Pulmonary artery endothelial cell (primary cell): ENCODE measurements around the gene WNT6. TPM values are rescaled to one million over a fixed set of nuclear protein-coding genes. Genes with fewer than 3 reads are reported as not detected.

Experiments
- DNase-seq: peaks from one replicate; pipeline ENCODE4 v3.0.0-alpha.2; 2011; ENCODE audit warnings: low read depth, low spot score
- total RNA-seq: library from RNA; depleted of rRNA; stranded (reverse); fragments of >200 nt; gene quantifications from 2 replicates; pipeline ENCODE4 v1.2.3, GENCODE V29; 2014

Gene WNT6
- total RNA-seq, 1 donor from 2014 or later, result not detected

DNA sequence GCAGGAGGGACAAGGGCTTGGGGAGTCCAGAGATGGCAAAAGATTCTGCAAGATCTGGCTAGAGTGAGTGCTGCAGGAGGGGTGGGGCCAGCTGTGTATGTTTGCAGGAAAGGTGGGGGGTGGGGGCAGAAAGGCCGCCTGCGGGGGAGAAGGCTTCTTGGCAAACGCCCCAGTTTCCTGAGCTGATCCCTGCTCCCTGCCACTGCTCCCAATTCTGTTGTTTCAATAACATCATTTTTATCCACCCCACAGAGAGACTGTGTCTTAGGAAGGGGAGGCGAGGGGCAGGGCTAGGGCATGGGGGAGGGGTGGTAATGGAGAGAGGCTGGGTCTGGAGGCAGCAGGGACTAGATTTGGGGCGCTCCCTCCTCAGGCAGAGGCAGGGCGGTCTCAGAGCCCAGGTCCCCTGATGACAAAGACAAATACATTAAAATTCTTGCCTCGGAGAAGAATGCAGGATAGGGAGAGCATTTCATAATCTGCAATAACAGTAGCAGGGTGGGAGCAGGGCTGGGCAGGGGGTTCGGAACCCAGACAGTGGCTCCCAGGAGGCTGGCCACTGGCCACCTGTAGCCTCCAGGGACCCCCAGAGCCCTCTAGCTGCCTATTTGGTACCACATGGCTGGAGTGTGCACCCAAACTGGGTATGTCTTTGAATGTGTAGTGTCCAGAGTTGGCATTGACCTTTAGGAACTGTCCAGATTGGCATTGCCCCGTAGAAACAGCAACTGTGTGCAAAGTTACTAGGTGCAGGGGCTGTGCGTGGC is 2.1 kb upstream of the WNT6 start:
- no peak for DNase-seq

DNA sequence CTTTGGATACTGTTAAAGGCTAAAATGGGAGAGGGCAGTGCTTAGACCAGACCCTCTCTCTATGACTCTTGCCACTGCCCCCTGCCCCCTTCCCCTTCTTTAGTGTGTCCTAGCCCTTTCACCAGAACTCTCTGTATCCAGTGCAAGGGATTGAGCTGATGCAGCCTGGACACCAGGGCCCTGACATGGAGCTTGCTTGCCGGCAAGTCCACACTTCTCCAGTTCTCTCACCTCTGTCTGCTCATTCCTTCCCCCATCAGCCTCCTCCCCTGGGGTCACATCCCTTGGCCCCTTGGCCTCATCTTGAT is 1.5 kb upstream of the WNT6 start:
- DNase-seq, result no peak

DNA sequence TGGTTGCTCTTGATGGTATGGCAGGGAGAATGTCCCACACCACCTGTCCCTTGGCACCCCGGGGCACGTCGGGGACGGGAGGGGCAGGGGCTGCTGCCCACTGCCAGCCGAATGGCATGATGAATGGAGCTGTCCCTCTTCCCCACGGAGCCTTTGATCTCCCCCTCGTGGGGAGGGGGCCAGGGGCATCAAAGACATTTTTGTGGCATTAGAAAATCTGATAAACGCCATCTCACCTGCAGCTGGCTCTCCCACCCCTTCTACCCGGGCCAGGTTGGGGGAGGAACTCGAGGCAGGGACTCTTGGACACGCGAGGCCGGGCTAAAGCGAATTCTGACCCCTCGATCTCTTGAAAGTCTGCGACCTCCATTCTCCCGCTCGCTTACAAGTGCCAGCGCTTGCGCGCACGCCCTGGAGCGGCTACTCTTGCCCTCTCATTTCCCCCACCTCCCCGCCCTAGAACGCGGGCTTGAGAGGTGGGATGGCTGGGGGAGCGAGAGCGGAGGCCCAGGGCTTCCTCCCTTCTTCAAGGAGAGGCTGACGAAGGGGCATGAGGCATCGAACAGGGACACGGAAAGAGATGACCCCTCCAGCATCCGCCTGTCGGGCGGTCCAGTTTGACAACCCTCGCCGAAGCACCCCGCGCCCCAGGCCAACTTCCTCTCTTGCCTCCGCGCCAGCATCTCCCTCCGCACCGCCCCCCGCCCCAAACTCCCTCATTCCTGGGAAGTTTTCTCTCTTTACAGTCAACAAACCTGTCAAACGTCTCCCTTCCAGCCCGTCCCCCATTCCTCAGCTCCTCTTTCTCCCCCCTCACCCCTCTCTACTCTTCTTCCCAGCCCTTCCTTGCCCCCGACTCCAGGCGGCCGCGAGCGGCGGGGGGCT is 692 bp upstream of the WNT6 start:
- DNase-seq, result no peak

DNA sequence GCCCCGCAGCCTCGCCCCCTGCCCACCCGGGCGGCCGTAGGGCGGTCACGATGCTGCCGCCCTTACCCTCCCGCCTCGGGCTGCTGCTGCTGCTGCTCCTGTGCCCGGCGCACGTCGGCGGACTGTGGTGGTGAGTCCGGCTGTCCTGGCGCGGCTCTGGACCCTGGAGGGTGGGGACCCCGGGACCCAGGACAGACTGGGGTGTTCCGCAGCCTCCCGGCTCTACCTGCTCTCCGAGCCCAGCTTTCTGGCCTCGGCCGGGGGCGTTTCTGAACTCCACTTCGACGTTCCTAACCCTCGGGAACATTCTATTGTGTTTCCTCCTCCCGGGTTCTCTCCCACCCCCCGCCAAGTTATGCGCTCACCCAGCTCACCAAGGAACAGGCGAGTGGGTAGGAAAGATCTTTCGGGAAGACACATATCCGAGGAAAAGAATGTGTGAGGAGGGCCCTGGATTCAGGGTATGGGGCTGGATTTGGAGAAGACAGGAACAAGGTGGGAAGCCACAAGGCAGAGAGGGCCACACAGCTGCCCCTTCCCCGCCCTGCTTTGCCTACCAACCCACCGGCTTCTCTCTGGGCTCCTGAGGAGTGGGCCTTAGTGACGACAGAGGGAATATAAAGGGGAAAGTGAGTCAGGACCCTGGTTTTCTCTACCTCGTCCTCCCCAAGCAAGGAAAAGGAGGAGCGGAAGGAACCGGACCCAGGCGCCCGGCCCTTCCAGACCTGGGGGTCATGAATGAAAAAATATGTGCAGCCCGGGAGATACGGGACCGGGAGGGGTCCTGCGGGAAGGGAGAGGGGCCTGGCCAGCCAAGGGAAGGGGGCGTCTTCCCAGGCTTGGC is 605 bp downstream of the WNT6 start:
- no peak for DNase-seq

DNA sequence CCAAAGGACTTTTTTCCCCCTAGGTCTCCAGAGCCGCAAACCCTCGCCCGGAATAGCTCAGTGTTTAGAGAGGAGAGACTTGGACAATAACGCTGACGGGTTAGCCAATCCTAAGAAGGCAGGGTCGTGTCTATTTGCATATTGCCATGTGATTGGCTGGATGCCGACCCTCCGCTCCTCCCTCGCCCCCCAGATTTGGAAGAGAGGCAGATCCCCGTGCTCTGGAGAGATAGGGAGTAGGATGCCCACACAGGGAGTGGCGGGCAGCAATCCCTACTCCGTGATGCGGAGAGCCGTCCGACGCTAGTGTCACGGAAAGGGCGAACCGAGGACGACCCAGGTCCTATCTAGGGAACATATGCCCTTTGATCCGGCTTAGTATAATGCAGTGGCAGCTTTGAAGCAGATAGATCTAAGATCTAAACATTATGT is 1.4 kb downstream of the WNT6 start:
- DNase-seq, result no peak

DNA sequence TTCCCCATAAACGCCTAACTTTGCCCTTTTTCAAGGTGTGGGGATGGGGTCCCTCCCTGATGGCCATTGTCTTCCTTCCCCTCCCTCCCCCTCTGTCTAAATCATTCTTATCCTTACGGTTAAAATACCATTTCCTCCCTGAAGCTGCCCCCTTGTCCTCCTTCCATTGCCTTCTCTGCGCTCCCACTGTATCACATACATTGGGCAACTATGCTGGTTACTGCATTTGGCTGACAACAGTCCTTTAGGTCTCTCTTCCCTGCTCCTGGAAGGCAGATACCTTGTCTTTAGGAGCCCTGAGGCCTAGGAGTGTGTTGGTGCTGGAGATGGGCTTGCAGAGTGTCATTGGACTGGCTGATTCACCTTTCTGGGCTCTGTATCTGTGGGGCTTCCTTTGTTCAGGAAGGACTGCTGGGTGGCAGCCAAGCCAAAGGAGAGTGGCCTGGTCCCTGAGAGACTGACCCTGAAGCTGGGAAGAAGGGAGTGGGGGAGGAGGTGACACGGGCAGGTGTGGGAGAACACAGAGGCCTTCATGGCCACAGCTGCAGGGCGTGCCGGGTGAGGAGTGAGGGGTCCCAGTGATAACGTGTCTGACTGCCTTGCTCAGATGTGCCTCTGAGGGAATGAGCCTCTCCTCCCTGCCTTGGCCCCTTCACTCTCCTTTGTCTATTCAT is 2.2 kb downstream of the WNT6 start:
- DNase-seq, result no peak

DNA sequence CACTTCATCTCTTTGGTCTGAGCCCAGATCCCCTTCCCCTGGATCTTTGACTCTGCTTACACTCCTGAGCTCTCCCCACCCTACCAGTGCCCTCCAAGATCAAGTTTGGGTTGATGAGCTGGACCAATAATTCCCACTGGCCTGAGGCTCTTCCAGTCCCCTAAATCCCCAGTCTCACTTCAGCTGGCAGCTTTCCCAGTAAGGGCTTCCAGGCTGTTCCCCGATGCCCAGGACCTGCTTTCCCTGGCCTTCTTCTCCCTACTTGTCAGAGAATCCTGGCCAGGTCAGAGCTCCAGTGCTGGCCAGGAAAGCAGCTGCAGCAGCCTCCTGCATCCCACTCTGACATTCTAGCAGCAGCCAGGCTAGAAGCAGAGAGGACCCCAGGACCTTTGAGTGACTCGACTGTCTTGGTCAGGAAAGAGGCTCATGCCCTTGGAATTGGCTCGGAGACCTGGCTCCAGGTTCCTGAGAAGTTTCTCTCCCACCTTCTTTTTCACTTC is 3.5 kb downstream of the WNT6 start:
- no peak for DNase-seq

DNA sequence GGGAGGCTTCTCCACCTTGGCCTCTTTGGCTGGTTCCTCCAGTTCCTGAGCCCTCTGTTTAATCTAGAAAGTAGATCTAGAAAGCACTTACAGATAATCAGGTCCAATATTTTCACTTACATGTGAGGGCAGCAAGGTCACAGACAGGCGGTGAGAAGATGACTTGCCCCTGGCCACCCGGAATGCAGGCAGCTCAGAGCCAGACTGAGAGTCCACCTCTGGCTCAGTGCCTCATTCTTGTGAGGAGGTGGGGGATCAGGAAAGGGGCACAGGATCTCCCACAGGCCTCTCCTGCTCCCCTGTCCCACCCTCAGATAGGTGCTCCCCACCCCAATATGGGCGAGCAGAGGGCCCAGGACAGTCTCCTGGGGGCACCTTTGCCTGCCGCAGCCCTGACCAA is 5.8 kb downstream of the WNT6 start:
- DNase-seq, result no peak

DNA sequence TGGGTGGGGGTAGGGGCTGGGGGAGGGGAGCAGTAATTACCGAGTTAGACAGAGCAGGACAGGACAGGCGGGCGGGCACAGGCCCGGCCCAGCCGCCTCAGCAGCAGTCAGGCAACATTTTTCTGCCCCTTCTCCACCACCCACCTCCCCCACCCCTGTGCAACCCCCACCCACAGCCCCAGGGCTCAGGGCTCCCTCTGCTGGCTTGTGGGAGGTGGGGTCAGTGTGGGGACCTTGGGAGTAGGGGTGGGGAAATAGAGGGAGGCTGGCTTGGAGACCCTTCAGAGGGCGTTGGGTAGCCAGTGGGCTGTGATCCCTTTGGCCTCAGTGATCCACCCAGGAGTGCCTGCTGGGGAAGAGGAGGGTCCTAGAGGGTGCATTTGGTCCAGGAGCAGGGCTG is 6.4 kb downstream of the WNT6 start:
- DNase-seq, result no peak

DNA sequence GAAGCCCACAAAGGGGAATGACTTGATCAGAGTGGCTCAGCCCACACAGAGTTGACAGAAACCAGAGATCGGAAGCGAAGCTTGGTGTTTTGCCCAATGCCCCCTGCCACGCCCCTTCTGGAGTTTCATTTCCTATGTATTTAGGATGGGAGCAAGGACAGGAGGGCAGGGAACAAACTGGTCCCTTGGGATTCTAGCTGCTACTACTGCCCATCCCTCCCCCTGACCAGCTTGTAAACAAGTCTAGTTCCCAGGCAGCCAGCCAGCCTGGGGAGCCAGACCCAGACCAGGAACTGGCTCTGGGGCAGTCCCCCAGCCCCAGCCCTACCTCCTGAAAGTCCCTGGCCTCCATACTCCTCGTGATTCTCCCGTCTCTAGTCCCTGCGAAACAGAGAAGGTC is 8.3 kb downstream of the WNT6 start:
- no peak for DNase-seq

DNA sequence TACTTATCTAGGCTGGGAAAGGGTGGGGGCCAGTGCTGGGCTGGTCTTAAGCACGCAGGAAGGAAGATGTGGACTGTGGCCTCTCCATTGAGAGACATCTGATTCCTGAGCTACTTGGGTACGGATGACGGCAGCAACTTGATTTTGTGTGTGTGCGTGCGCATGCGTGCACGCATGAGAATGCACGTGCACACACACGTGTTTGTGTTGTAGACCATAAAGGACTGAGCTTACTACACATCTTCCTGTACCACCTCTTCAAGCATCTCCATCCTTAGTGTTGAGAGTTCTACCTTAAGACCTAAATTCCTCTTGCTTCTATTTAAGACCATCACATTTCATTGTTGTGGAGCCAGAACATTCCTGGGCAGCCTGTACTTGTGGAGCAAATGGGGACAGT is 9.5 kb downstream of the WNT6 start:
- no peak for DNase-seq

DNA sequence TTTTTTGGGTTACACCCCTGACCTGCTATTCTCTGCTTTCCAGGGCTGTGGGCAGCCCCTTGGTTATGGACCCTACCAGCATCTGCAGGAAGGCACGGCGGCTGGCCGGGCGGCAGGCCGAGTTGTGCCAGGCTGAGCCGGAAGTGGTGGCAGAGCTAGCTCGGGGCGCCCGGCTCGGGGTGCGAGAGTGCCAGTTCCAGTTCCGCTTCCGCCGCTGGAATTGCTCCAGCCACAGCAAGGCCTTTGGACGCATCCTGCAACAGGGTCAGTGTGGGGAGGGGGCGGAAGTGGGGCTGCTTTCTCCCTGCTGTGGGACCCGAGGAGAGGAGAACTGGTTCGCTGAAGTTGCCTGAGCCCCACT is 11.4 kb downstream of the WNT6 start:
- no peak for DNase-seq

DNA sequence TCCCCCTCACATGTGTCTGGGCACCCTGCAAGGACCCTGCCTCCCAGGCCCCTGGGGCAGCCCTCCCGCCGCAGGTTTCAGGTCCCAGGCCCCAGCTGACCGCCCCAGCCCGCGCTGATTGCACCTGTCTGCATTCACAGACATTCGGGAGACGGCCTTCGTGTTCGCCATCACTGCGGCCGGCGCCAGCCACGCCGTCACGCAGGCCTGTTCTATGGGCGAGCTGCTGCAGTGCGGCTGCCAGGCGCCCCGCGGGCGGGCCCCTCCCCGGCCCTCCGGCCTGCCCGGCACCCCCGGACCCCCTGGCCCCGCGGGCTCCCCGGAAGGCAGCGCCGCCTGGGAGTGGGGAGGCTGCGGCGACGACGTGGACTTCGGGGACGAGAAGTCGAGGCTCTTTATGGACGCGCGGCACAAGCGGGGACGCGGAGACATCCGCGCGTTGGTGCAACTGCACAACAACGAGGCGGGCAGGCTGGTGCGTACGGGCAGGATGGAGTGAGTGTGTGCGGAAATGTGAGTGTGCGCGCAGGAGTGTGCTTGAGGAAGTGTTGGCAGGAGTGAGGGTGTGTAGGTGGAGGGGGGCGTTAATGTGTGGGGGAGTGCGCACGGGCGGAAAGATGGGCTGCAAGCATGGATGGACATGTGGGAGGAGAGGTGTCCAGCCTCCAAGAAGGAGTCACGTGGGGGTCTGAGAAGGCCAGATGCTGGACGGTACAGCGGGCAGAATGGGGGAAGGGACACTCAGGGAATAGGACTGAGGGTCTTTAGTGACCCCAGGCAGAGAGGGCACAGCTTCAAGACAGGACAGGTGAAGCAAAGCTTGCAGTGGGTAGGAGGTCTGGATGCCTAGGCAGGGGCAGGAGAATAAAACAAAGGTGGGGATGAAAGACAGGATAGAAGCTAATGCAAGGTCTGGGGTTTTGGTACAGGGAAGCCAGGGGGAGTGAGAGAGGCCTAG is 12.0 kb downstream of the WNT6 start:
- no peak for DNase-seq

DNA sequence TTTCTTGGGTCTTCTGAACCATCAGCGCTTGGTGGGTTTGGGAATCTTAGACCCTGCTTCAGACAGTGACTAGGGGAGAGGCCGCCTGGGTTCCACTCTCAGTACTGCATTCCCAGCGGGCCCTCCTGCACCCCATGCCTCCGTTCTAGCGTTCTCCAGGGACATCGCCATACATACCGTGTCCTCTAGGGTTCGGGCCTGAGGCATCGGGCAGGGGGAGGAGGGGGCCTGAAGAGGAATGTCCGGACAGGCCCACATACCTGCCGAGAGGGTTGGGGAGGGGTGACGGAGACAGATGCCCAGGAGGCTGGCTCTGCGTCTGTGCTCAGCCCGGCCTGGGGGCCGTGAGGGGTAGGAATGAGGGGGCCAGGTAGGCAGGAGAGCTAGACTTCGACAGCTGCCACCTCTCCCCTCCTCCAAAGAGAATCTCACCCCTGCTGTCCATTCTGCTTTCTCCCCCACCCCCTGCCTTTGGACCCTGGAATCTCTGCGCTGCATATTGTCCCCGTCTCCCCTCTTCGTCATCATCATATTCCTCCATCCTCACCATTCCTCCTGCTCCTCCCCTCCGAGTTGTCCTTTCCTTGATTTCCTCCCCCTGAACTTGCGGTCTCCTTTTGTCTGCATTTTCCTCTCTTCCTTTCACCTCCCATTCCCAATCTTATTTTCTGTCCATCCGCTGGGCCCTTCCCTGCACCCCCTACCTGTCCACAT is 13.2 kb downstream of the WNT6 start:
- no peak for DNase-seq

DNA sequence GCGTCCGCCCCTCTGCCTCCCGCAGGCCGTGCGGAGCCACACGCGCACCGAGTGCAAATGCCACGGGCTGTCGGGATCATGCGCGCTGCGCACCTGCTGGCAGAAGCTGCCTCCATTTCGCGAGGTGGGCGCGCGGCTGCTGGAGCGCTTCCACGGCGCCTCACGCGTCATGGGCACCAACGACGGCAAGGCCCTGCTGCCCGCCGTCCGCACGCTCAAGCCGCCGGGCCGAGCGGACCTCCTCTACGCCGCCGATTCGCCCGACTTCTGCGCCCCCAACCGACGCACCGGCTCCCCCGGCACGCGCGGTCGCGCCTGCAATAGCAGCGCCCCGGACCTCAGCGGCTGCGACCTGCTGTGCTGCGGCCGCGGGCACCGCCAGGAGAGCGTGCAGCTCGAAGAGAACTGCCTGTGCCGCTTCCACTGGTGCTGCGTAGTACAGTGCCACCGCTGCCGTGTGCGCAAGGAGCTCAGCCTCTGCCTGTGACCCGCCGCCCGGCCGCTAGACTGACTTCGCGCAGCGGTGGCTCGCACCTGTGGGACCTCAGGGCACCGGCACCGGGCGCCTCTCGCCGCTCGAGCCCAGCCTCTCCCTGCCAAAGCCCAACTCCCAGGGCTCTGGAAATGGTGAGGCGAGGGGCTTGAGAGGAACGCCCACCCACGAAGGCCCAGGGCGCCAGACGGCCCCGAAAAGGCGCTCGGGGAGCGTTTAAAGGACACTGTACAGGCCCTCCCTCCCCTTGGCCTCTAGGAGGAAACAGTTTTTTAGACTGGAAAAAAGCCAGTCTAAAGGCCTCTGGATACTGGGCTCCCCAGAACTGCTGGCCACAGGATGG is 14.0 kb downstream of the WNT6 start:
- DNase-seq, result no peak

DNA sequence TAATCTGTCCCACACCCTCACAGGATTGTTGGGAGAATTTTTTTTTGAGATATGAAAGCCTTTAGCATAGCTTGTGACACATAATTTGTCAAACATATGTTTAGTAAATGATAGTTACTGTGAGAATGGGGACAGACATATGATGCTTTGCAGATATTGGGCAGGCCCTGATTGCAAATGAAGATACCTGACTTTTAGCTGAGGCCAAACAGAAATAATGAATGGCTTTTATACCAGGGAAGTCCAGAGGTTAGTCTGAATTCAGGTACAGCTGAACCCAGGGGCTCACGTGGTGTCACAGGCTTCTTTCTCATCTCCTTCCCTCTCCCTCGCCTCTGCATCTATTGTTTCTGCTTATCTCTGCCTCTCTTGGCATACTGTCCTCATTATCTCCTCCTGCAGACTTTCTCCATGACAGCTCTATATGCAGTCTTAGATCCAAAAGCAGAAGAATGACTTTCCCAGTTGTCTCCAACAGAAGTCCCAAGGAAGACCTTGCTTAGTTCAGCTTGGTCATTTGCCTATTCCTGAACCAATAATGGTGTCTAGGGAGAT is 16.2 kb downstream of the WNT6 start:
- no peak for DNase-seq

DNA sequence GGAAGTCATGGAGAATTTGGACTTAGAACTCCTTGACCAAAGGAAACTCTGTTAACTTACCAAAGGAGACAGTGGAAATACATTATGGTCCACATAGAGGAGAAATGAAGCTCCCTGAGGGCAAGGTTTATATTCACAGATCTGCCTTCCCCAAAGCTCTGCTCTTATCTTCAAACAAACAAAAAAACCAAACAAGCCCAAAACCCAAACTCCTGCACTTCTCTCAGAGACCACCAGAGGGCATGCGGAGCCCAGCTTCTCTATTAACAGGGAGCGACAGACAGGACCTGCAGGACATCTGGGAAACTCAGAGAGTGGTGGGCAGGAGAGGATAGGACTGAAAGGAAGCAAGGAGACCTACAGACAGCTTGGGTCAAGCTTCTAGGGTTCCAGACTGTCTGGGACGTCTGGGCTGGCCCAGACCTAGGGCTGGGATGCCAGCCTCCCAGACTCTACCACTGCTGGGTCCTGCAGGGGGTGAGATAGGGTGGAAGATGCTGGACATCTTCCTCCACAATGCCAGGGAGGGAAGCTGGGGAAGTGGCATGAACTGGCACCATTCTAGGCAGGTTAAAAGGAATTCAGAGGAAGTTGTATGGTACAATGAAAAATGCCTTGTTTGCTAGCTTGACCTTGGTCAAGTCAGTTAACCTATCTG is 17.1 kb downstream of the WNT6 start:
- DNase-seq, result peak; percentile 19

DNA sequence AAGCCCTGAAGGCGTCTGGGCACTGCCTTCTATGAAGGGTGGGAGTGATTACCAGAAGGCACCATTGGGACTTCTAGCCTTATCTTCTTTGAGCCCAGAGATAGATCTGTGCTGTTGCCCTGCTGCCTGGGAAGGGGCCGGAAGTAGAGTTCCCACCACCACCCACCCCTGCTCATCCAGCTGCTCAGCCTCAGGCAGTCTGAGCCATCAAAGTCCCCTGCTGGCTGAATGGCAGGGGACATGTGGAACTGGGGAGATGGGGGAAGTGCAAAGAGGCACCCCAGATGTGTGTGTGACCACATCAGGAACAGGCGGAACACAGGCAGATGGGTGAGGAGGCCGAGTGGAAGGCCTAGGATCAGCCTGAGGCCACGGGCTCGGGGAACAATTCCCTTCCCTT is 17.7 kb downstream of the WNT6 start:
- DNase-seq, result no peak
